Hematopoietic multipotent progenitor cell treated with erythropoietin and hydrocortisone succinate and interleukin-3 and kit ligand, for 6 days (in vitro differentiated cells): ENCODE results near the gene UGT1A4.
"Not testable (repeated sequence)": the region's sequence is repeated elsewhere in the genome, so short reads cannot be mapped to it uniquely, and the experiment has no call there.

Experiments
- DNase-seq: peaks from one replicate; pipeline ENCODE4 v3.0.0-alpha.2; 2015

UGT1A4 gene

GRCh38 chr2:233751212-233752009, 32.9 kb downstream of the UGT1A4 start:
- DNase-seq = not testable (repeated sequence)

GRCh38 chr2:233754872-233755611, 36.5 kb downstream of the UGT1A4 start:
- no peak for DNase-seq

GRCh38 chr2:233756429-233757081, 38.0 kb downstream of the UGT1A4 start:
- no peak for DNase-seq

DNA sequence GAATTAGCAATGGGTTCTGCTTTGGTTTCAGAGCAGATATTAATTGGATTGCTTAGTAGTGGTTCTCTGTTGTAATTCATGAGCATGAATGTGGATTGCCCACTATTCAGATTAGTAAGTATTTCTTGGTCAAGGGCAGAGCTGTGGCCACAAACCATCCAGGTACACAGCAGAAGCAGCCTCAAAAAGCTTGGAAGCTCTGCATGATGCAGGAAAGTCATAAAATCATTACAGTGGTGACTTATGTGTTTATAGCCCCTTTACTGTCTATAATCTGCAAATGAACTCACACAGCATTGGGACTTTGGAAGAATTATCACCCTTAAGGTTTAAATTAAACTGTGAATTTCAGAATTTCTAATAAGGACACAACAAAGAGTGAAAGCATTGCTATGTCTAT, 39.6 kb downstream of the UGT1A4 start:
- no peak for DNase-seq

DNA sequence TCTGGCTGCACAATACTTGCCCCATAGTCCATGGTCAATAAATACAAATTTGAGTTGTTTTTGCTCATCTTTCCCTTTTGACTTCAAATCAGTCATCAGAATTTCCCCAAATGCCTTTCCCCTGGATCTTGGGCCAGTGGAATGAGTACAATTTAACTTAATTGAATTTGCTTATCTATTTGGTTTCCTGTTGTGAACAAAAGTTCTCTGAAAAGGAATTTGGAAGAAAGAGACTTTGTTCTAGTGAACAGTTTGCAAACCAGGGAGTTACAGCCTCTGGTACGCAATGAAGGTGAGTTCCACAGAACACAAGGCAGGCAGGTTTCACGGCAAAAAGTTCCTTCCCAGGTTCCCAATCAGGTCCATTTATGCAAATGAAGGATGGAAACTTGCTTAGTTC, 40.3 kb downstream of the UGT1A4 start:
- DNase-seq = no peak

GRCh38 chr2:233760043-233760442, 41.5 kb downstream of the UGT1A4 start, which contains the start of gene UGT1A1:
Gene UGT1A1, plus strand, starts transcription at chr2:233760270. Its CDS starts 18 bp downstream, at chr2:233760288.
- no peak for DNase-seq

GRCh38 chr2:233761040-233761769, 42.7 kb downstream of the UGT1A4 start:
- DNase-seq = no peak

- no peak for DNase-seq
Measured at GRCh38 chr2:233764264-233764663, 45.7 kb downstream of the UGT1A4 start.

DNA sequence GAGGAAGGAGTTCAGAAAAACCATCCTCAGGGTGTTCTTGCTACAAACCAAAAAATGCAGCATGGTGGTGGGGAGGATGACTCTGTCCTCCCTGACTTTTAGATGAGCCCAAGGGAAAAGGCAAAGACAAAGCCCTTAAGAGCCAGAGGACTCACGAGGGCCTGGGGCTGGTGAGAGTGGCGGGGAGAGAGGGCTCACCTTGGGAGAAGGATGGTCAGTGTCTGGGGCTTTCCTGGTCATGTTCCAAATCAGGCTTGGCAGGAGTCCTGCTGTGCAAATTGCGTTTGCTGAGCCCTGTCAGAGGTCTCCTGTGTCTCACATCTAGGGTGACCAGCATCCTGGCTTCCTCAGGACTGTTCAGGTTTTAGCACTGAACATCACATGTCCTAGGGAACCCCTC, 46.2 kb downstream of the UGT1A4 start:
- DNase-seq = no peak

DNA sequence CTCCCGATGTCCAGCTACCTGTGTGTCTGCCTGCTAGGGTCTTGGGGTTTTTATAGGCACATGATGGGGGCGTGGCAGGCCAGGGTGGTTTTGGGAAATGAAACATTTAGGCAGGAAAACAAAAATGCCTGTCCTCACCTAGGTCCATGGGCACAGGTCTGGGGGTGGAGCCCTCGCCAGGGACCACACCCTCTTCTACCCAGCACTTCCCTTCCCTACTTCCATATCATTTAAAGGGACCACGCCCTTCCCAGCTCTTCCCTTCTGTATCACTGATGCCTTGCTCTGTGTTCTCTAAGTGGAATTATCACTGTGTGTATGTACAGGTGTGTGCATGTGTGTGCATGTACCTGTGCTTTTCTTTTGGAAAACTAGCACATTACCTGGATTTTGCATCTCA, 47.9 kb downstream of the UGT1A4 start:
- DNase-seq = no peak

- DNase-seq = no peak
Measured at GRCh38 chr2:233768076-233768475, 49.5 kb downstream of the UGT1A4 start.

GRCh38 chr2:233769260-233769659, 50.7 kb downstream of the UGT1A4 start:
- no peak for DNase-seq

DNA sequence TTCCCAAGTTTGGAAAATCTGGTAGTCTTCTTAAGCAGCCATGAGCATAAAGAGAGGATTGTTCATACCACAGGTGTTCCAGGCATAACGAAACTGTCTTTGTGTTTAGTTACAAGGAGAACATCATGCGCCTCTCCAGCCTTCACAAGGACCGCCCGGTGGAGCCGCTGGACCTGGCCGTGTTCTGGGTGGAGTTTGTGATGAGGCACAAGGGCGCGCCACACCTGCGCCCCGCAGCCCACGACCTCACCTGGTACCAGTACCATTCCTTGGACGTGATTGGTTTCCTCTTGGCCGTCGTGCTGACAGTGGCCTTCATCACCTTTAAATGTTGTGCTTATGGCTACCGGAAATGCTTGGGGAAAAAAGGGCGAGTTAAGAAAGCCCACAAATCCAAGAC, 53.6 kb downstream of the UGT1A4 start:
- DNase-seq = no peak

GRCh38 chr2:233772583-233772982, 54.0 kb downstream of the UGT1A4 start:
- DNase-seq = no peak

- no peak for DNase-seq
Measured at GRCh38 chr2:233773854-233774253, 55.3 kb downstream of the UGT1A4 start.

DNA sequence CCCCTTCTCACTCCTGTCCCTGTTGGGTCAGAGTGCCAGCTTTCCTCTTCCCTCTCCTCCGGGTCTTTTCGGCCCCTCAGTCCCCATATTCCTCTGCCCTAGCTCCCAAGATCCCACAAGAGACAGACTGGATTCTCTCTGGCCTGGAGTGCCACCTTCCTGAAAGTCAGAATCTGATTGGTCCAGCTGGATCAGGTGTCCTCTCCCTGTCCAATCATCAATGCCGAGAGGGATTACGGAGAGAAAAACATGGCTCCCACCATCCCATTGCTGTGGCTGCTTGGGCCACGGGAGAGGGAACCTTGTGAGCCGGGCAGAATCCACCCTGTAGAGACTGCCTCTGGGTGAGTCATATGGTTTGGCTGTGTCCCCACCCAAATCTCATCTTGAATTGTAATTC, 56.9 kb downstream of the UGT1A4 start:
- DNase-seq = no peak

- DNase-seq = no peak
Measured at GRCh38 chr2:233778030-233778429, 59.5 kb downstream of the UGT1A4 start, which contains the start of gene MROH2A. Gene MROH2A, plus strand, starts transcription at chr2:233778330. Its CDS starts 1,029 bp downstream, at chr2:233779359.

- DNase-seq = no peak
Measured at GRCh38 chr2:233779722-233780121, 61.2 kb downstream of the UGT1A4 start.

GRCh38 chr2:233780771-233781170, 62.2 kb downstream of the UGT1A4 start:
- DNase-seq = no peak

DNA sequence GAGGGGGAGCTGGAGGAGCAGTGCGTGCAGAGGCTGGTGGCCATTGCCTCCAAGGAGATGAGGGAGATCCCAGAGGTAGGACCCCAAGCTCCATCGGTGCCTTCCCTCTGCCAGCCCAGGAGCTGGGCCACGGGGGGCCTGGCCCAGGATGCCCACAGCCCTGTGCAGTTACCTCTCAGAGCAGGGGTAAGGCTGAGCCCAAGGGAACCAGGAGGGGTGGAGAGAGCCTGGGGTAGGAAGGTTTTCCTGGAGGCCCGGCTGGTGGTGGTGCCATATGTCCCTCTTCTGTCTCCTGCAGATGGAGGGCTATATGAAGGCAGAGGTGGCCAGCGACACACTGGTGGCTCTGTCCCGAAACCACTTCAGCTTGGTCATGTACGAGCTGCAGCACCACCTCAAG, 71.0 kb downstream of the UGT1A4 start:
- no peak for DNase-seq

GRCh38 chr2:233791151-233791882, 72.8 kb downstream of the UGT1A4 start:
- DNase-seq = no peak

GRCh38 chr2:233791883-233792329, 73.4 kb downstream of the UGT1A4 start:
- DNase-seq = no peak
